ENCODE data around the gene OSBPL10. TPM values are rescaled to one million over a fixed set of nuclear protein-coding genes. Genes with fewer than 3 reads are reported as not detected.

Gene OSBPL10
- 22.4 and 26.0 TPM in 2 replicates for polyA plus RNA-seq (2013)

GRCh38 chr3:31981206-31982181 lies at the start of gene OSBPL10, which contains the start of gene ZNF860:
Gene OSBPL10, minus strand, starts transcription at chr3:31981262. Its CDS starts 83 bp downstream, at chr3:31981179.
Gene ZNF860, plus strand, starts transcription at chr3:31981750. Its CDS starts 7,330 bp downstream, at chr3:31989080.
- no CpG with 5 or more reads among the region's 65 CpGs for WGBS (ENCODE audit: extremely low coverage, insufficient coverage, insufficient read length)
- no peak within 1 kb of the TSS for H3K23ac ChIP-seq (ENCODE audit: low read length)
- peak within 1 kb of the TSS; percentile 82 for H3K4me3 ChIP-seq (ENCODE audit: low read depth, low read length)
- peak within 1 kb of the TSS; percentile 75 for H4K12ac ChIP-seq (ENCODE audit: low read depth, low read length)
- H3K79me2 ChIP-seq (ENCODE audit: control insufficient read depth, insufficient read depth, low read length, poor library complexity): peaks cover 12% of the 10 kb centered on the region
- H3K14ac ChIP-seq (ENCODE audit: low read length): peak within 1 kb of the TSS; percentile 90
- H3K27me3 ChIP-seq (ENCODE audit: insufficient read depth, low read length): no peaks in the 10 kb centered on the region
- H3K4me1 ChIP-seq (ENCODE audit: control insufficient read depth in 1 of 2, insufficient read depth in 2 of 2, low read length in 2 of 2): peaks cover 3% of the 10 kb centered on the region in 2 experiments
- H3K36me3 ChIP-seq (ENCODE audit: control insufficient read depth in 1 of 2, insufficient read depth in 2 of 2, low read length in 2 of 2): no peaks in the 10 kb centered on the region
- peak within 1 kb of the TSS; percentile 72 for H3K4me2 ChIP-seq (ENCODE audit: low read length)
- peak within 1 kb of the TSS; percentile 42 for H2BK12ac ChIP-seq (ENCODE audit: low read length)
- no peaks in the 10 kb centered on the region for H3K9me3 ChIP-seq (ENCODE audit: insufficient read depth, low read depth, low read length)
- peak within 1 kb of the TSS; percentile 86 for H3K27ac ChIP-seq (ENCODE audit: low read depth, low read length)
- DNase-seq: peak; percentile 82 to 84
- H4K91ac ChIP-seq (ENCODE audit: low read depth, low read length): peak within 1 kb of the TSS; percentile 91
- H4K8ac ChIP-seq (ENCODE audit: low read depth, low read length): peak within 1 kb of the TSS; percentile 63
- H3K9ac ChIP-seq (ENCODE audit: low read length): peak within 1 kb of the TSS; percentile 80
- H3K79me1 ChIP-seq (ENCODE audit: low read length): peaks cover 15% of the 10 kb centered on the region
- H3K18ac ChIP-seq (ENCODE audit: low read length): peak within 1 kb of the TSS; percentile 90
- peak within 1 kb of the TSS; percentile 85 for H2AFZ ChIP-seq (ENCODE audit: insufficient read depth, low read length, poor library complexity)
- no peak within 1 kb of the TSS for H2AK5ac ChIP-seq (ENCODE audit: low read length)
- H2BK120ac ChIP-seq (ENCODE audit: insufficient read depth, low read length, poor library complexity): peak within 1 kb of the TSS; percentile 91
- H3K4ac ChIP-seq (ENCODE audit: low read depth, low read length): peak within 1 kb of the TSS; percentile 54
- peak within 1 kb of the TSS; percentile 87 for H2BK5ac ChIP-seq (ENCODE audit: low read depth, low read length, poor library complexity)

- no peaks in the 10 kb centered on the region for H3K36me3 ChIP-seq (ENCODE audit: control insufficient read depth in 1 of 2, insufficient read depth in 2 of 2, low read length in 2 of 2)
- no peak overlapping the region for H3K4ac ChIP-seq (ENCODE audit: low read depth, low read length)
- no peak overlapping the region for H3K18ac ChIP-seq (ENCODE audit: low read length)
- peaks cover 0 to 2% of the 10 kb centered on the region in 2 experiments for H3K4me1 ChIP-seq (ENCODE audit: control insufficient read depth in 1 of 2, insufficient read depth in 2 of 2, low read length in 2 of 2)
- H2BK120ac ChIP-seq (ENCODE audit: insufficient read depth, low read length, poor library complexity): no peak overlapping the region
- H3K14ac ChIP-seq (ENCODE audit: low read length): no peak overlapping the region
- H2BK12ac ChIP-seq (ENCODE audit: low read length): no peak overlapping the region
- no peak overlapping the region for H2BK5ac ChIP-seq (ENCODE audit: low read depth, low read length, poor library complexity)
- no peaks in the 10 kb centered on the region for H3K79me2 ChIP-seq (ENCODE audit: control insufficient read depth, insufficient read depth, low read length, poor library complexity)
- no CpG with 5 or more reads among the region's 6 CpGs for WGBS (ENCODE audit: extremely low coverage, insufficient coverage, insufficient read length)
- no peak overlapping the region for H3K4me2 ChIP-seq (ENCODE audit: low read length)
- no peak overlapping the region for H3K4me3 ChIP-seq (ENCODE audit: low read depth, low read length)
- H4K12ac ChIP-seq (ENCODE audit: low read depth, low read length): no peak overlapping the region
- H3K23ac ChIP-seq (ENCODE audit: low read length): no peak overlapping the region
- no peak overlapping the region for H4K91ac ChIP-seq (ENCODE audit: low read depth, low read length)
- no peaks in the 10 kb centered on the region for H3K9me3 ChIP-seq (ENCODE audit: insufficient read depth, low read depth, low read length)
- no peaks in the 10 kb centered on the region for H3K27me3 ChIP-seq (ENCODE audit: insufficient read depth, low read length)
- H2AFZ ChIP-seq (ENCODE audit: insufficient read depth, low read length, poor library complexity): no peak overlapping the region
- H3K79me1 ChIP-seq (ENCODE audit: low read length): no peaks in the 10 kb centered on the region
- H2AK5ac ChIP-seq (ENCODE audit: low read length): no peak overlapping the region
- no peak for DNase-seq
- no peak overlapping the region for H4K8ac ChIP-seq (ENCODE audit: low read depth, low read length)
- H3K9ac ChIP-seq (ENCODE audit: low read length): no peak overlapping the region
- H3K27ac ChIP-seq (ENCODE audit: low read depth, low read length): no peak overlapping the region
These were observed 45.5 kb upstream of the OSBPL10 start for GRCh38 chr3:32026593-32026992.

GRCh38 chr3:32022947-32023346 lies 41.9 kb upstream of the OSBPL10 start:
- H4K12ac ChIP-seq (ENCODE audit: low read depth, low read length): no peak overlapping the region

GRCh38 chr3:32021748-32022147 lies 40.7 kb upstream of the OSBPL10 start:
- Histone ChIP-seq H3K4me3 (ENCODE audit: low read depth, low read length) (no peak overlapping the region), H3K36me3 (ENCODE audit: control insufficient read depth in 1 of 2, insufficient read depth in 2 of 2, low read length in 2 of 2) (no peaks in the 10 kb centered on the region), H3K27me3 (ENCODE audit: insufficient read depth, low read length) (no peaks in the 10 kb centered on the region), H2AFZ (ENCODE audit: insufficient read depth, low read length, poor library complexity) (no peak overlapping the region), H3K79me2 (ENCODE audit: control insufficient read depth, insufficient read depth, low read length, poor library complexity) (no peaks in the 10 kb centered on the region), H2AK5ac (ENCODE audit: low read length) (no peak overlapping the region), H4K8ac (ENCODE audit: low read depth, low read length) (no peak overlapping the region), H3K79me1 (ENCODE audit: low read length) (no peaks in the 10 kb centered on the region), H3K4me2 (ENCODE audit: low read length) (no peak overlapping the region), H4K12ac (ENCODE audit: low read depth, low read length) (no peak overlapping the region), H2BK12ac (ENCODE audit: low read length) (no peak overlapping the region), H3K4ac (ENCODE audit: low read depth, low read length) (no peak overlapping the region), H3K27ac (ENCODE audit: low read depth, low read length) (no peak overlapping the region), H3K9ac (ENCODE audit: low read length) (no peak overlapping the region), H3K4me1 (ENCODE audit: control insufficient read depth in 1 of 2, insufficient read depth in 2 of 2, low read length in 2 of 2) (no peaks in the 10 kb centered on the region), H4K91ac (ENCODE audit: low read depth, low read length) (no peak overlapping the region), H3K14ac (ENCODE audit: low read length) (no peak overlapping the region), H3K18ac (ENCODE audit: low read length) (no peak overlapping the region), H2BK120ac (ENCODE audit: insufficient read depth, low read length, poor library complexity) (no peak overlapping the region), H3K23ac (ENCODE audit: low read length) (no peak overlapping the region), H3K9me3 (ENCODE audit: insufficient read depth, low read depth, low read length) (no peaks in the 10 kb centered on the region), H2BK5ac (ENCODE audit: low read depth, low read length, poor library complexity) (no peak overlapping the region)
- no CpG with 5 or more reads among the region's 3 CpGs for WGBS (ENCODE audit: extremely low coverage, insufficient coverage, insufficient read length)
- no peak for DNase-seq

More at GRCh38 chr3:32022947-32023346, 41.9 kb upstream of the OSBPL10 start:
- no CpG with 5 or more reads among the region's 2 CpGs for WGBS (ENCODE audit: extremely low coverage, insufficient coverage, insufficient read length)
- Histone ChIP-seq H2AFZ (ENCODE audit: insufficient read depth, low read length, poor library complexity) (no peak overlapping the region), H2AK5ac (ENCODE audit: low read length) (no peak overlapping the region), H3K18ac (ENCODE audit: low read length) (no peak overlapping the region), H3K79me1 (ENCODE audit: low read length) (no peaks in the 10 kb centered on the region), H3K79me2 (ENCODE audit: control insufficient read depth, insufficient read depth, low read length, poor library complexity) (no peaks in the 10 kb centered on the region), H2BK12ac (ENCODE audit: low read length) (no peak overlapping the region), H3K27me3 (ENCODE audit: insufficient read depth, low read length) (no peaks in the 10 kb centered on the region), H4K91ac (ENCODE audit: low read depth, low read length) (no peak overlapping the region), H3K14ac (ENCODE audit: low read length) (no peak overlapping the region), H2BK5ac (ENCODE audit: low read depth, low read length, poor library complexity) (no peak overlapping the region), H3K4me2 (ENCODE audit: low read length) (no peak overlapping the region), H3K23ac (ENCODE audit: low read length) (no peak overlapping the region), H3K4ac (ENCODE audit: low read depth, low read length) (no peak overlapping the region), H3K4me1 (ENCODE audit: control insufficient read depth in 1 of 2, insufficient read depth in 2 of 2, low read length in 2 of 2) (no peaks in the 10 kb centered on the region), H3K27ac (ENCODE audit: low read depth, low read length) (no peak overlapping the region), H3K9me3 (ENCODE audit: insufficient read depth, low read depth, low read length) (no peaks in the 10 kb centered on the region), H3K9ac (ENCODE audit: low read length) (no peak overlapping the region), H4K8ac (ENCODE audit: low read depth, low read length) (no peak overlapping the region), H3K36me3 (ENCODE audit: control insufficient read depth in 1 of 2, insufficient read depth in 2 of 2, low read length in 2 of 2) (no peaks in the 10 kb centered on the region), H2BK120ac (ENCODE audit: insufficient read depth, low read length, poor library complexity) (no peak overlapping the region), H3K4me3 (ENCODE audit: low read depth, low read length) (no peak overlapping the region)
- DNase-seq: no peak
